NCI-H748 (cell line): ENCODE data around the gene PDIK1L.
"Not testable (repeated sequence)": the region's sequence is repeated elsewhere in the genome, so short reads cannot be mapped to it uniquely, and the experiment has no call there.

ENCODE experiments used
- DNase-seq: peaks from one replicate; lab custom pipeline; 2025; ENCODE audit not compliant: unreplicated experiment; lab: John Stamatoyannopoulos, UW

The PDIK1L gene

GRCh38 chr1:26089125-26089524, 22.5 kb upstream of the PDIK1L start:
- no peak for DNase-seq

GRCh38 chr1:26090893-26091292, 20.7 kb upstream of the PDIK1L start:
- DNase-seq = no peak

- DNase-seq = no peak
Observed at GRCh38 chr1:26092422-26092821, 19.2 kb upstream of the PDIK1L start.

GRCh38 chr1:26093569-26093968, 18.1 kb upstream of the PDIK1L start:
- not testable (repeated sequence) for DNase-seq

- no peak for DNase-seq
Observed at GRCh38 chr1:26094076-26094669, 17.5 kb upstream of the PDIK1L start.

GRCh38 chr1:26094677-26095383, 16.8 kb upstream of the PDIK1L start:
- no peak for DNase-seq

GRCh38 chr1:26096471-26096870, 15.2 kb upstream of the PDIK1L start:
- no peak for DNase-seq

GRCh38 chr1:26097696-26098095, 13.9 kb upstream of the PDIK1L start:
- DNase-seq = no peak

GRCh38 chr1:26098602-26099001, 13.0 kb upstream of the PDIK1L start:
- no peak for DNase-seq

GRCh38 chr1:26099780-26100179, 11.8 kb upstream of the PDIK1L start:
- no peak for DNase-seq

GRCh38 chr1:26100204-26100603, 11.4 kb upstream of the PDIK1L start:
- not testable (repeated sequence) for DNase-seq

GRCh38 chr1:26102119-26102518, 9.5 kb upstream of the PDIK1L start:
- no peak for DNase-seq

GRCh38 chr1:26102526-26102925, 9.1 kb upstream of the PDIK1L start:
- DNase-seq = no peak

- DNase-seq = not testable (repeated sequence)
Observed at GRCh38 chr1:26105226-26105548, 6.4 kb upstream of the PDIK1L start.

GRCh38 chr1:26109229-26110164, 2.1 kb upstream of the PDIK1L start:
- DNase-seq = no peak

GRCh38 chr1:26110731-26111529, 694 bp upstream of the PDIK1L start:
- peak; percentile 86 for DNase-seq

- peak; percentile 78 for DNase-seq
Observed at GRCh38 chr1:26112407-26112775, 767 bp downstream of the PDIK1L start.

- DNase-seq = no peak
Observed at GRCh38 chr1:26114165-26114927, 2.7 kb downstream of the PDIK1L start.

GRCh38 chr1:26119892-26120608, 8.4 kb downstream of the PDIK1L start:
- DNase-seq = no peak
